Measurements from ENCODE around the gene LILRA2.

LILRA2 gene

GRCh38 chr19:54614726-54615125 lies 41.1 kb downstream of the LILRA2 start:
- Histone ChIP-seq H3K9ac (no peak overlapping the region), H4K20me1 (ENCODE audit: insufficient read depth) (no peaks in the 10 kb centered on the region), H2AFZ (ENCODE audit: low read depth) (no peak overlapping the region), H3K36me3 (ENCODE audit: insufficient read depth) (no peaks in the 10 kb centered on the region), H3K4me3 (IDR thresholded peaks at IDR 0.05; ENCODE audit: insufficient read depth, low read depth, low read length) (no peak overlapping the region), H3K79me2 (ENCODE audit: insufficient read depth, low read depth) (no peaks in the 10 kb centered on the region), H3K4me1 (ENCODE audit: low read depth, poor library complexity, severe bottlenecking) (no peaks in the 10 kb centered on the region), H3K27me3 (ENCODE audit: insufficient read depth, low read depth) (no peaks in the 10 kb centered on the region), H3K4me2 (no peak overlapping the region), H3K27ac (no peak overlapping the region)
- TF ChIP-seq CTCF (conservative IDR thresholded peaks at IDR 0.05; ENCODE audit: low read depth, low read length) = no peak

DNA sequence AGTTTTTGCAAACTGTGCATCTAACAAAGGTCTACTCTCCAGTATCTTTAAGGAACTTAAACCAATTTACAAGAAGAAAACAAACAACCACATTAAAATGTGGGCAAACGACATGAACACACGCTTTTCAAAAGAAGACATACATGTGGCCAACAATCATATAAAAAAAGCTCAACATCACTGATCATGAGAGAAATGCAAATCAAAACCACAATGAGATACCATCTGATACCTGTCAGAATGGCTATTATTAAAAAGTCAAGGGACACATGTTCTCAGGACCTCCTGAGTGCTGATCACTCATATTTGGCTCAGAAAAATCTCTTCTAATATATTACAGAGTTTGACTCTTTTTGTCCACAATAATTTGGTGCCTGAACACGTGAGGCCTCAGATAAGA lies 42.5 kb downstream of the LILRA2 start:
- Histone ChIP-seq H3K27me3 (ENCODE audit: insufficient read depth, low read depth) (peaks cover 4% of the 10 kb centered on the region; the same call in 1 of the 2 replicates), H3K27ac (no peak overlapping the region), H3K4me3 (IDR thresholded peaks at IDR 0.05; ENCODE audit: insufficient read depth, low read depth, low read length) (no peak overlapping the region), H4K20me1 (ENCODE audit: insufficient read depth) (no peaks in the 10 kb centered on the region), H3K4me1 (ENCODE audit: low read depth, poor library complexity, severe bottlenecking) (no peaks in the 10 kb centered on the region), H3K36me3 (ENCODE audit: insufficient read depth) (no peaks in the 10 kb centered on the region), H3K9ac (no peak overlapping the region), H2AFZ (ENCODE audit: low read depth) (no peak overlapping the region), H3K4me2 (no peak overlapping the region), H3K79me2 (ENCODE audit: insufficient read depth, low read depth) (no peaks in the 10 kb centered on the region)
- no peak for TF ChIP-seq CTCF (conservative IDR thresholded peaks at IDR 0.05; ENCODE audit: low read depth, low read length)

DNA sequence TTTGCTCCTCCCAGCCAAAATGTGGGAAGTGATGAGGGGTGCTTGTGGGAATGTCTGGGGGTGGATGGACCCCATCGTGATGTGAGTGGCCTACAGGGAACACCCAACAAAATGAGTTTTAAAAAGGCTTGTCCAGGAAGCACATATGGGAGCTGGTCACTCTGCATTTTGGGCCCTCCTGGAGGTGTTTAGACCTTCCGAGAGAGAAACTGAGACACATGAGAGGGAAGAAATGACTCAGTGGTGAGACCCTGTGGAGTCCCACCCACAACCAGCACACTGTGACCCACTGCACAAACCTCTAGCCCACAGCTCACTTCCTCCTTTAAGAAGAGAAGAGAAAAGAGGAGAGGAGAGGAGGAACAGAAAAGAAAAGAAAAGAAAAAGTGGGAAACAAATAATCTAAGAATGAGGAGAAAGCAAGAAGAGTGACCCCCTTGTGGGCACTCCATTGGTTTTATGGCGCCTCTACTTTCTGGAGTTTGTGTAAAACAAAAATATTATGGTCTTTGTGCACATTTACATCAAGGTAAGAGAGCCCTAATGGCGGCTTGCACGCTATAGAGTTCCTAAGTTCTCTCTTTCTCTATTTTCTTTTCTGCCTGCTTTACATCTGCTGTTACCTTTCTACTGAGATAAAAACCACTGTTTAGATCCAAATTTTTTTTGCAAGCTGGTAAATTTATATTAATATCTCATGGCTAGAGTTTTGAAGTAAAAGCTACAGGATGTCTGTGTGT lies 43.4 kb downstream of the LILRA2 start:
- peaks cover 4% of the 10 kb centered on the region; the same call in 1 of the 2 replicates for H3K27me3 ChIP-seq (ENCODE audit: insufficient read depth, low read depth)
- no peaks in the 10 kb centered on the region for H3K79me2 ChIP-seq (ENCODE audit: insufficient read depth, low read depth)
- no peak overlapping the region for H3K4me3 ChIP-seq (IDR thresholded peaks at IDR 0.05; ENCODE audit: insufficient read depth, low read depth, low read length)
- H3K4me2 ChIP-seq = no peak overlapping the region
- TF ChIP-seq CTCF (conservative IDR thresholded peaks at IDR 0.05; ENCODE audit: low read depth, low read length) = no peak
- H4K20me1 ChIP-seq (ENCODE audit: insufficient read depth) = no peaks in the 10 kb centered on the region
- no peak overlapping the region for H3K27ac ChIP-seq
- no peaks in the 10 kb centered on the region for H3K4me1 ChIP-seq (ENCODE audit: low read depth, poor library complexity, severe bottlenecking)
- no peak overlapping the region for H3K9ac ChIP-seq
- H3K36me3 ChIP-seq (ENCODE audit: insufficient read depth) = no peaks in the 10 kb centered on the region
- no peak overlapping the region for H2AFZ ChIP-seq (ENCODE audit: low read depth)

- no peak for TF ChIP-seq CTCF (conservative IDR thresholded peaks at IDR 0.05; ENCODE audit: low read depth, low read length)
- Histone ChIP-seq H3K4me2 (no peak overlapping the region), H3K27me3 (ENCODE audit: insufficient read depth, low read depth) (peaks cover 6% of the 10 kb centered on the region; the same call in 1 of the 2 replicates), H3K9ac (no peak overlapping the region), H4K20me1 (ENCODE audit: insufficient read depth) (no peaks in the 10 kb centered on the region), H3K4me1 (ENCODE audit: low read depth, poor library complexity, severe bottlenecking) (no peaks in the 10 kb centered on the region), H3K36me3 (ENCODE audit: insufficient read depth) (no peaks in the 10 kb centered on the region), H2AFZ (ENCODE audit: low read depth) (no peak overlapping the region), H3K79me2 (ENCODE audit: insufficient read depth, low read depth) (no peaks in the 10 kb centered on the region), H3K4me3 (IDR thresholded peaks at IDR 0.05; ENCODE audit: insufficient read depth, low read depth, low read length) (no peak overlapping the region), H3K27ac (no peak overlapping the region)
Measured at GRCh38 chr19:54620464-54620863, 46.9 kb downstream of the LILRA2 start.
